Aorta (tissue), 5 donors: ENCODE data around the gene GALNT14. TPM values are rescaled to one million over a fixed set of nuclear protein-coding genes. Genes with fewer than 3 reads are reported as not detected.
A peak's percentile ranks its signal among the peaks of the same experiment; 100 is the strongest.

ENCODE experiments used
- ATAC-seq: fragments of 200-7000 bp; cut with Tn5 transposase; one replicate; pipeline ENCODE4 v1.9.1; 2022; ENCODE audit warnings: moderate library complexity; ENCODE audit not compliant: low FRiP score
- DNase-seq, 2 donors: peaks; one replicate each; pipeline ENCODE4 v3.0.0-alpha.2; 2020
- H3K27ac ChIP-seq, 2 donors: one replicate each; pipeline ENCODE4 v1.5.1; 2013; ENCODE audit warnings: low read length in 2 of 2, mild to moderate bottlenecking in 2 of 2, moderate library complexity in 2 of 2, control low read depth in 1 of 2, inconsistent platforms in 1 of 2, low read depth in 1 of 2
- H3K27me3 ChIP-seq, 2 donors: one replicate each; pipeline ENCODE4 v1.6.1; 2013; ENCODE audit warnings: control low read depth in 1 of 2, low read length in 1 of 2, mild to moderate bottlenecking in 1 of 2, moderate library complexity in 1 of 2; ENCODE audit not compliant: insufficient read depth in 2 of 2, control insufficient read depth in 1 of 2
- H3K36me3 ChIP-seq, 2 donors: one replicate each; pipeline ENCODE4 v1.6.1; 2013; ENCODE audit warnings: control low read depth in 1 of 2, low read length in 1 of 2, mild to moderate bottlenecking in 1 of 2; ENCODE audit not compliant: insufficient read depth in 2 of 2, control insufficient read depth in 1 of 2
- H3K4me1 ChIP-seq, 2 donors: one replicate each; pipeline ENCODE4 v1.6.1; 2013; ENCODE audit warnings: low read length in 2 of 2, control low read depth in 1 of 2, mild to moderate bottlenecking in 1 of 2, moderate library complexity in 1 of 2; ENCODE audit not compliant: insufficient read depth in 2 of 2, control insufficient read depth in 1 of 2
- H3K4me3 ChIP-seq, 2 donors: one replicate each; pipeline ENCODE4 v1.5.1; 2013; ENCODE audit warnings: low read length in 2 of 2, control low read depth in 1 of 2, mild to moderate bottlenecking in 1 of 2
- H3K9me3 ChIP-seq: one replicate; pipeline ENCODE4 v1.6.1; 2013; ENCODE audit warnings: mild to moderate bottlenecking, low read length; ENCODE audit not compliant: control insufficient read depth
- WGBS, 2 donors: extraction: QIAGEN DNeasy Blood & Tissue Kit; methylation state at CpG; one replicate each; pipeline ENCODE4 v1.1.7; 2013; 5-methylcytosine and 5-hydroxymethylcytosine counted together
- intact Hi-C, 2 donors: fragments of 100-400 bp; cut with DNase I; formaldehyde crosslinking; loops; one replicate each; pipeline versions ENCODE4 v1.14.2 to v1.15.0; 2022
- polyA plus RNA-seq, 2 donors: library from polyadenylated mRNA; stranded (reverse); fragments of 200-250 nt; gene quantifications; one replicate each; pipeline ENCODE4 v1.2.3, GENCODE V29; 2013
- total RNA-seq, 2 donors: library from RNA; stranded (reverse); fragmentation: NEBNext Ultra II Directional; extraction: Animal tissue kit (Norgen Biotek cat#: 25700); gene quantifications; one replicate each; pipeline ENCODE4 v1.2.1, GENCODE V29; 2021
- donor health status: healthy with polysubstance abuse.
- donor health status: Bipolar disorder and iron deficiency.
- donor health status: DM: no; HTN: no; CAD: no.
- donor health status: DM: no; HTN: no; CAD: no.
- donor health status: DM: yes; HTN: yes; CAD: no.

Gene GALNT14
- total and polyA plus RNA-seq, 4 donors: 0.74 to 1.7 (median 1.2) TPM; not detected in 1

- intact Hi-C loops: no loop called here
- DNase-seq (no peak), ATAC-seq (no peak)
- Histone ChIP-seq H3K27ac (no peak overlapping the region), H3K4me3 (no peak overlapping the region), H3K9me3 (no peaks in the 10 kb centered on the region), H3K4me1 (no peaks in the 10 kb centered on the region), H3K27me3 (no peaks in the 10 kb centered on the region), H3K36me3 (no peaks in the 10 kb centered on the region)
- WGBS, 2 donors: 98% methylated on average over 4 of the region's 4 CpGs
These were observed 1.4 kb upstream of the GALNT14 start for GRCh38 chr2:31139671-31140070.

GRCh38 chr2:31137211-31138036 lies 816 bp downstream of the GALNT14 start:
- intact Hi-C loops: no loop called here
- no peak overlapping the region for H3K27ac ChIP-seq
- no peak for ATAC-seq

GRCh38 chr2:31136732-31137131 lies 1.5 kb downstream of the GALNT14 start:
- no peak overlapping the region for H3K4me3 ChIP-seq
- no peaks in the 10 kb centered on the region for H3K4me1 ChIP-seq
- no peaks in the 10 kb centered on the region for H3K27me3 ChIP-seq
- no peak for DNase-seq
- no peak for ATAC-seq
- no peak overlapping the region for H3K27ac ChIP-seq
- 31 to 35% methylated on average over 10 of the region's 10 CpGs for WGBS, 2 donors
- no peaks in the 10 kb centered on the region for H3K9me3 ChIP-seq
- H3K36me3 ChIP-seq: no peaks in the 10 kb centered on the region
- intact Hi-C loops: no loop called here

More at GRCh38 chr2:31137211-31138036, 816 bp downstream of the GALNT14 start:
- Histone ChIP-seq H3K4me1 (no peaks in the 10 kb centered on the region), H3K27me3 (no peaks in the 10 kb centered on the region), H3K9me3 (no peaks in the 10 kb centered on the region), H3K4me3 (peak overlapping the region; percentile 20 to 28), H3K36me3 (no peaks in the 10 kb centered on the region)
- DNase-seq: no peak
- WGBS, 2 donors: 0 to 1% methylated on average over 55 to 72 of the region's 72 CpGs

- no peak overlapping the region for H3K27ac ChIP-seq
- H3K9me3 ChIP-seq: no peaks in the 10 kb centered on the region
- H3K27me3 ChIP-seq: no peaks in the 10 kb centered on the region
- ATAC-seq: no peak
- H3K4me1 ChIP-seq: no peaks in the 10 kb centered on the region
- no peaks in the 10 kb centered on the region for H3K36me3 ChIP-seq
- intact Hi-C loops: no loop called here
- WGBS, 2 donors: 69 to 70% methylated on average over 3 of the region's 3 CpGs
- no peak for DNase-seq
- H3K4me3 ChIP-seq: no peak overlapping the region
These were observed 2.2 kb downstream of the GALNT14 start for GRCh38 chr2:31136000-31136399.

- no peaks in the 10 kb centered on the region for H3K27me3 ChIP-seq
- H3K4me1 ChIP-seq: no peaks in the 10 kb centered on the region
- H3K9me3 ChIP-seq: no peaks in the 10 kb centered on the region
- 89 to 91% methylated on average over 5 of the region's 5 CpGs for WGBS, 2 donors
- no peak overlapping the region for H3K27ac ChIP-seq
- no peak overlapping the region for H3K4me3 ChIP-seq
- intact Hi-C loops: no loop called here
- DNase-seq: no peak
- no peaks in the 10 kb centered on the region for H3K36me3 ChIP-seq
- ATAC-seq: no peak
These were observed 3.8 kb downstream of the GALNT14 start for GRCh38 chr2:31134480-31134879.

GRCh38 chr2:31132786-31133185 lies 5.5 kb downstream of the GALNT14 start:
- Histone ChIP-seq H3K4me3 (no peak overlapping the region), H3K4me1 (no peaks in the 10 kb centered on the region), H3K36me3 (no peaks in the 10 kb centered on the region), H3K9me3 (no peaks in the 10 kb centered on the region), H3K27ac (no peak overlapping the region), H3K27me3 (no peaks in the 10 kb centered on the region)
- no peak for ATAC-seq
- WGBS, 2 donors: 94% methylated on average over 5 of the region's 5 CpGs
- intact Hi-C loops: no loop called here
- DNase-seq: no peak

GRCh38 chr2:31131871-31132270 lies 6.4 kb downstream of the GALNT14 start:
- no peaks in the 10 kb centered on the region for H3K36me3 ChIP-seq
- intact Hi-C loops: no loop called here
- ATAC-seq (no peak), DNase-seq (no peak)
- no peaks in the 10 kb centered on the region for H3K9me3 ChIP-seq
- no peak overlapping the region for H3K4me3 ChIP-seq
- H3K27me3 ChIP-seq: no peaks in the 10 kb centered on the region
- WGBS, 2 donors: 60 to 68% methylated on average over 4 of the region's 4 CpGs
- no peaks in the 10 kb centered on the region for H3K4me1 ChIP-seq
- H3K27ac ChIP-seq: no peak overlapping the region

GRCh38 chr2:31129375-31130171 lies 8.7 kb downstream of the GALNT14 start:
- Histone ChIP-seq H3K27ac (no peak overlapping the region), H3K4me1 (no peaks in the 10 kb centered on the region), H3K36me3 (no peaks in the 10 kb centered on the region), H3K27me3 (no peaks in the 10 kb centered on the region), H3K9me3 (no peaks in the 10 kb centered on the region), H3K4me3 (no peak overlapping the region)
- WGBS, 2 donors: 75 to 80% methylated on average over 6 of the region's 6 CpGs
- intact Hi-C loops: no loop called here
- ATAC-seq: no peak
- DNase-seq: no peak

GRCh38 chr2:31127931-31128330 lies 10.3 kb downstream of the GALNT14 start:
- DNase-seq: no peak
- WGBS, 2 donors: 87% methylated on average over 3 of the region's 3 CpGs
- Histone ChIP-seq H3K4me1 (no peaks in the 10 kb centered on the region), H3K36me3 (no peaks in the 10 kb centered on the region), H3K9me3 (no peaks in the 10 kb centered on the region), H3K27ac (no peak overlapping the region), H3K4me3 (no peak overlapping the region), H3K27me3 (no peaks in the 10 kb centered on the region)
- intact Hi-C loops: no loop called here
- no peak for ATAC-seq
